K562 (cell line): ENCODE measurements around the gene PTH2. TPM values are rescaled to one million over a fixed set of nuclear protein-coding genes. Genes with fewer than 3 reads are reported as not detected.

Experiments used
- BACH1 ChIP-seq: fragments of 200-800 bp; sonication (Bioruptor generic); IDR thresholded peaks from 2 replicates; pipeline ENCODE4 v1.6.1; 2016; ENCODE audit warnings: missing genetic modification characterization, missing compliant biosample characterization
- C11orf30 ChIP-seq: fragments of 450-650 bp; IDR thresholded peaks from 2 replicates; pipeline ENCODE4 v1.6.1; 2016; ENCODE audit warnings: low read depth, mild to moderate bottlenecking
- CREM ChIP-seq: IDR thresholded peaks from 2 replicates; pipeline ENCODE4 v1.6.1; 2014; ENCODE audit warnings: antibody characterized with exemption, low read depth
- FOXA3 ChIP-seq, 2 experiments: fragments of 450-650 bp in 1 of 2; sonication (generic) in 1 of 2; formaldehyde crosslinking; IDR thresholded peaks in 1 of 2; conservative IDR thresholded peaks in 1 of 2; 2 replicates each; pipeline versions ENCODE4 v1.4.0 to v1.8.0; 2020 to 2022; ENCODE audit warnings: mild to moderate bottlenecking in 2 of 2, missing genetic modification reagents in 1 of 2
- KDM2B ChIP-seq: fragments of 250-450 bp; sonication (Bioruptor Pico); IDR thresholded peaks from 2 replicates; pipeline ENCODE4 v1.8.0; 2021; ENCODE audit warnings: mild to moderate bottlenecking, moderate library complexity
- MAFF ChIP-seq: IDR thresholded peaks from 2 replicates; pipeline ENCODE4 v1.6.1; 2012; ENCODE audit warnings: low read length, improper control_type of control experiment
- MBD2 ChIP-seq: sonication (generic); IDR thresholded peaks from 2 replicates; pipeline ENCODE4 v1.6.1; 2016; ENCODE audit warnings: low read depth, borderline replicate concordance
- NFE2L1 ChIP-seq: fragments of 450-650 bp; IDR thresholded peaks from 2 replicates; pipeline ENCODE4 v1.6.1; 2016; ENCODE audit warnings: missing genetic modification characterization, low read depth, mild to moderate bottlenecking, missing compliant biosample characterization, moderate library complexity, borderline replicate concordance
- RBFOX2 ChIP-seq: fragments of 200-400 bp; formaldehyde crosslinking; IDR thresholded peaks from 2 replicates; pipeline ENCODE4 v1.6.1; 2017; ENCODE audit warnings: low read depth, mild to moderate bottlenecking, low read length, moderate library complexity
- RUNX1 ChIP-seq: sonication (generic); IDR thresholded peaks from 2 replicates; pipeline ENCODE4 v1.6.1; 2016; ENCODE audit warnings: antibody characterized with exemption, low read depth
- SMAD1 ChIP-seq: fragments of 150-350 bp; IDR thresholded peaks from 2 replicates; pipeline ENCODE4 v1.6.1; 2014; ENCODE audit warnings: low read length, low read depth; ENCODE audit not compliant: partially characterized antibody
- STAG1 ChIP-seq: sonication (generic); formaldehyde crosslinking; IDR thresholded peaks from 2 replicates; pipeline ENCODE4 v1.5.0; 2020; ENCODE audit warnings: missing genetic modification reagents, borderline replicate concordance
- TCF7 ChIP-seq: sonication (generic); IDR thresholded peaks from 2 replicates; pipeline ENCODE4 v1.6.1; 2016; ENCODE audit warnings: antibody characterized with exemption, borderline replicate concordance
- TCF7L2 ChIP-seq: fragments of 150-350 bp; IDR thresholded peaks from 2 replicates; pipeline ENCODE4 v1.6.1; 2016; ENCODE audit warnings: low read depth, mild to moderate bottlenecking, low read length, moderate library complexity
- TRIM28 ChIP-seq: fragments of 450-650 bp; IDR thresholded peaks from 2 replicates; pipeline ENCODE4 v1.6.1; 2017
- ZNF184 ChIP-seq: sonication (generic); formaldehyde crosslinking; IDR thresholded peaks from 2 replicates; pipeline ENCODE4 v1.5.0; 2020; ENCODE audit warnings: missing genetic modification reagents
- ZNF263 ChIP-seq: sonication (generic); formaldehyde crosslinking; IDR thresholded peaks from 2 replicates; pipeline ENCODE4 v1.8.0; 2022; ENCODE audit warnings: mild to moderate bottlenecking, missing genetic modification reagents, borderline replicate concordance
- ZNF316 ChIP-seq: fragments of 450-650 bp; IDR thresholded peaks from 2 replicates; pipeline ENCODE4 v1.6.1; 2016
- polyA plus RNA-seq, 8 experiments: library from polyadenylated mRNA; depleted of rRNA in 4 of 8; stranded (reverse) in 5 of 8; unstranded in 3 of 8; fragments of >200 nt; fragmentation: Nextera tagmentation in 2 of 8; fragmentation: Illumina TruSeq in 1 of 8; extraction: Ambion mirVana in 2 of 8; extraction: Trizol in 1 of 8; gene quantifications; 2 replicates each; pipeline versions ENCODE4 v1.2.1 to v1.2.3, GENCODE V29; 2011 to 2014; ENCODE audit warnings: inconsistent platforms in 1 of 8, missing spikeins in 1 of 8
- total RNA-seq, 7 experiments: library from RNA; depleted of rRNA in 6 of 7; stranded (reverse); fragments of >200 nt in 6 of 7; fragmentation: Illumina TruSeq in 2 of 7; extraction: Trizol in 2 of 7; gene quantifications; 2 replicates each; pipeline versions ENCODE4 v1.2.1 to v1.2.3, GENCODE V29; 2011 to 2021; ENCODE audit warnings: low replicate concordance in 1 of 7
- TF ChIP-seq, protein P1 (sequence below): fragments of 450-650 bp; formaldehyde crosslinking; conservative IDR thresholded peaks from 2 replicates; pipeline ENCODE4 v1.4.0; 2022; ENCODE audit warnings: mild to moderate bottlenecking, missing genetic modification characterization
- TF ChIP-seq, protein P2 (sequence below): sonication (generic); formaldehyde crosslinking; IDR thresholded peaks from 2 replicates; pipeline ENCODE4 v1.8.0; 2022; ENCODE audit warnings: mild to moderate bottlenecking, missing genetic modification reagents
- TF ChIP-seq, protein P3 (sequence below): fragments of 250-450 bp; sonication (Bioruptor Pico); IDR thresholded peaks from 2 replicates; pipeline ENCODE4 v1.5.0; 2022; ENCODE audit warnings: mild to moderate bottlenecking

Gene PTH2
- total and polyA plus RNA-seq, 9 of the 15 experiments (the other 6 are each of a cell fraction or from before 2014, with no cell fraction given): 1.3 TPM; not detected in 8

DNA sequence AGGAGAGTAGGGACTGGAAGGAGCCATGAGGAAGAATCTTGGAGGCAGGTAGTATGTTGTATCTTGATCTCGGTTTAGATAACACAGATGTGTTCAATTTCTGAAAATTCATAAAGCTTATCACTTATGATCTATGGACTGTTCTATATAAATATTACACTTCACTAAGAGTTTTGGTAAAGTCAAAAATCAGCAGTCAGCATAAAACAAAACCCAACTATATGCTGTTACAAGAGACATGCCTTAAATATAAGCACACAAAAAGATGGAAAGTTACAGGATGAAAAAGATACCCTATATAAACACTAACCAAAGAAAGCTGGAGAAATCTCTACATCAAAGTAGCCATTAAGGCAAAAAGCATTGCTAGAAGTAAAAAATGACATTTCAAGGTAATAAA is 39.6 kb downstream of the PTH2 start (continued):
- TF ChIP-seq, protein P1, sequence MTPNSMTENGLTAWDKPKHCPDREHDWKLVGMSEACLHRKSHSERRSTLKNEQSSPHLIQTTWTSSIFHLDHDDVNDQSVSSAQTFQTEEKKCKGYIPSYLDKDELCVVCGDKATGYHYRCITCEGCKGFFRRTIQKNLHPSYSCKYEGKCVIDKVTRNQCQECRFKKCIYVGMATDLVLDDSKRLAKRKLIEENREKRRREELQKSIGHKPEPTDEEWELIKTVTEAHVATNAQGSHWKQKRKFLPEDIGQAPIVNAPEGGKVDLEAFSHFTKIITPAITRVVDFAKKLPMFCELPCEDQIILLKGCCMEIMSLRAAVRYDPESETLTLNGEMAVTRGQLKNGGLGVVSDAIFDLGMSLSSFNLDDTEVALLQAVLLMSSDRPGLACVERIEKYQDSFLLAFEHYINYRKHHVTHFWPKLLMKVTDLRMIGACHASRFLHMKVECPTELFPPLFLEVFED (CRISPR knock-in tag): no peak
- TF ChIP-seq RUNX1: no peak
- TF ChIP-seq TCF7: no peak
- TF ChIP-seq TCF7L2: no peak
- TF ChIP-seq, protein P2, sequence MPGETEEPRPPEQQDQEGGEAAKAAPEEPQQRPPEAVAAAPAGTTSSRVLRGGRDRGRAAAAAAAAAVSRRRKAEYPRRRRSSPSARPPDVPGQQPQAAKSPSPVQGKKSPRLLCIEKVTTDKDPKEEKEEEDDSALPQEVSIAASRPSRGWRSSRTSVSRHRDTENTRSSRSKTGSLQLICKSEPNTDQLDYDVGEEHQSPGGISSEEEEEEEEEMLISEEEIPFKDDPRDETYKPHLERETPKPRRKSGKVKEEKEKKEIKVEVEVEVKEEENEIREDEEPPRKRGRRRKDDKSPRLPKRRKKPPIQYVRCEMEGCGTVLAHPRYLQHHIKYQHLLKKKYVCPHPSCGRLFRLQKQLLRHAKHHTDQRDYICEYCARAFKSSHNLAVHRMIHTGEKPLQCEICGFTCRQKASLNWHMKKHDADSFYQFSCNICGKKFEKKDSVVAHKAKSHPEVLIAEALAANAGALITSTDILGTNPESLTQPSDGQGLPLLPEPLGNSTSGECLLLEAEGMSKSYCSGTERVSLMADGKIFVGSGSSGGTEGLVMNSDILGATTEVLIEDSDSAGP (CRISPR knock-in tag): no peak
- TF ChIP-seq MBD2: no peak
- no peak for TF ChIP-seq SMAD1
- no peak for TF ChIP-seq ZNF184 (CRISPR knock-in tag)
- peak; percentile 80 for TF ChIP-seq C11orf30
- TF ChIP-seq STAG1 (CRISPR knock-in tag): no peak
- peak; percentile 76 for TF ChIP-seq MAFF
- no peak for TF ChIP-seq RBFOX2
- TF ChIP-seq BACH1 (tag): no peak
- TF ChIP-seq CREM: no peak
- TF ChIP-seq, protein P3, sequence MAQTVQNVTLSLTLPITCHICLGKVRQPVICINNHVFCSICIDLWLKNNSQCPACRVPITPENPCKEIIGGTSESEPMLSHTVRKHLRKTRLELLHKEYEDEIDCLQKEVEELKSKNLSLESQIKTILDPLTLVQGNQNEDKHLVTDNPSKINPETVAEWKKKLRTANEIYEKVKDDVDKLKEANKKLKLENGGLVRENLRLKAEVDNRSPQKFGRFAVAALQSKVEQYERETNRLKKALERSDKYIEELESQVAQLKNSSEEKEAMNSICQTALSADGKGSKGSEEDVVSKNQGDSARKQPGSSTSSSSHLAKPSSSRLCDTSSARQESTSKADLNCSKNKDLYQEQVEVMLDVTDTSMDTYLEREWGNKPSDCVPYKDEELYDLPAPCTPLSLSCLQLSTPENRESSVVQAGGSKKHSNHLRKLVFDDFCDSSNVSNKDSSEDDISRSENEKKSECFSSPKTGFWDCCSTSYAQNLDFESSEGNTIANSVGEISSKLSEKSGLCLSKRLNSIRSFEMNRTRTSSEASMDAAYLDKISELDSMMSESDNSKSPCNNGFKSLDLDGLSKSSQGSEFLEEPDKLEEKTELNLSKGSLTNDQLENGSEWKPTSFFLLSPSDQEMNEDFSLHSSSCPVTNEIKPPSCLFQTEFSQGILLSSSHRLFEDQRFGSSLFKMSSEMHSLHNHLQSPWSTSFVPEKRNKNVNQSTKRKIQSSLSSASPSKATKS (CRISPR knock-in tag): no peak
- no peak for TF ChIP-seq TRIM28
- TF ChIP-seq KDM2B (CRISPR knock-in tag): no peak
- TF ChIP-seq NFE2L1 (tag): no peak
- TF ChIP-seq FOXA3 (CRISPR knock-in tag; conservative IDR thresholded peaks at IDR 0.05 in 1 of 2, IDR thresholded peaks at IDR 0.05 in 1 of 2): no peak
- no peak for TF ChIP-seq ZNF263
- peak; percentile 90 for TF ChIP-seq ZNF316
- TF ChIP-seq, all 486 proteins: peak for 5
